Mucosa of rectum (tissue), 2 donors: Measurements from ENCODE around the gene SH3BP2.

Experiments used
- H3K27ac ChIP-seq, 2 donors: one replicate each; pipeline ENCODE4 v1.7.0; 2013; ENCODE audit warnings: inconsistent platforms in 2 of 2, low read depth in 2 of 2, low read length in 2 of 2
- H3K27me3 ChIP-seq, 2 donors: one replicate each; pipeline ENCODE4 v1.7.0; 2013; ENCODE audit warnings: low read length in 2 of 2; ENCODE audit not compliant: control insufficient read depth in 2 of 2, insufficient read depth in 2 of 2
- H3K36me3 ChIP-seq, 2 donors: one replicate each; pipeline ENCODE4 v1.7.0; 2013; ENCODE audit warnings: low read length in 2 of 2; ENCODE audit not compliant: control insufficient read depth in 2 of 2, insufficient read depth in 2 of 2
- H3K4me1 ChIP-seq, 2 donors: one replicate each; pipeline ENCODE4 v1.7.0; 2013; ENCODE audit warnings: low read length in 2 of 2, mild to moderate bottlenecking in 1 of 2; ENCODE audit not compliant: control insufficient read depth in 2 of 2, insufficient read depth in 2 of 2
- H3K4me3 ChIP-seq, 2 donors: one replicate each; pipeline ENCODE4 v1.7.0; 2013; ENCODE audit warnings: low read length in 2 of 2
- H3K9ac ChIP-seq, 2 donors: one replicate each; pipeline ENCODE4 v1.7.0; 2013; ENCODE audit warnings: low read length in 2 of 2, low read depth in 1 of 2, mild to moderate bottlenecking in 1 of 2
- H3K9me3 ChIP-seq, 2 donors: one replicate each; pipeline ENCODE4 v1.7.0; 2013; ENCODE audit warnings: low read length in 2 of 2; ENCODE audit not compliant: control insufficient read depth in 2 of 2
- donor health status: healthy.
- donor health status: Normal muscosa, but diverticular disease.

The SH3BP2 gene, protein sequence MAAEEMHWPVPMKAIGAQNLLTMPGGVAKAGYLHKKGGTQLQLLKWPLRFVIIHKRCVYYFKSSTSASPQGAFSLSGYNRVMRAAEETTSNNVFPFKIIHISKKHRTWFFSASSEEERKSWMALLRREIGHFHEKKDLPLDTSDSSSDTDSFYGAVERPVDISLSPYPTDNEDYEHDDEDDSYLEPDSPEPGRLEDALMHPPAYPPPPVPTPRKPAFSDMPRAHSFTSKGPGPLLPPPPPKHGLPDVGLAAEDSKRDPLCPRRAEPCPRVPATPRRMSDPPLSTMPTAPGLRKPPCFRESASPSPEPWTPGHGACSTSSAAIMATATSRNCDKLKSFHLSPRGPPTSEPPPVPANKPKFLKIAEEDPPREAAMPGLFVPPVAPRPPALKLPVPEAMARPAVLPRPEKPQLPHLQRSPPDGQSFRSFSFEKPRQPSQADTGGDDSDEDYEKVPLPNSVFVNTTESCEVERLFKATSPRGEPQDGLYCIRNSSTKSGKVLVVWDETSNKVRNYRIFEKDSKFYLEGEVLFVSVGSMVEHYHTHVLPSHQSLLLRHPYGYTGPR

GRCh38 chr4:2792711-2793585 is at the start of gene SH3BP2:
Gene SH3BP2, plus strand, starts transcription at chr4:2793085. Its CDS starts 27,533 bp downstream, at chr4:2820618.
- Histone ChIP-seq H3K9ac (peak within 1 kb of the TSS; percentile 76 to 79), H3K4me3 (peak within 1 kb of the TSS; percentile 58 to 75), H3K27ac (peak within 1 kb of the TSS; percentile 79 to 90), H3K36me3 (no peaks in the 10 kb centered on the region), H3K27me3 (no peaks in the 10 kb centered on the region), H3K4me1 (peaks cover 50 to 52% of the 10 kb centered on the region in 2 donors), H3K9me3 (no peaks in the 10 kb centered on the region)

DNA sequence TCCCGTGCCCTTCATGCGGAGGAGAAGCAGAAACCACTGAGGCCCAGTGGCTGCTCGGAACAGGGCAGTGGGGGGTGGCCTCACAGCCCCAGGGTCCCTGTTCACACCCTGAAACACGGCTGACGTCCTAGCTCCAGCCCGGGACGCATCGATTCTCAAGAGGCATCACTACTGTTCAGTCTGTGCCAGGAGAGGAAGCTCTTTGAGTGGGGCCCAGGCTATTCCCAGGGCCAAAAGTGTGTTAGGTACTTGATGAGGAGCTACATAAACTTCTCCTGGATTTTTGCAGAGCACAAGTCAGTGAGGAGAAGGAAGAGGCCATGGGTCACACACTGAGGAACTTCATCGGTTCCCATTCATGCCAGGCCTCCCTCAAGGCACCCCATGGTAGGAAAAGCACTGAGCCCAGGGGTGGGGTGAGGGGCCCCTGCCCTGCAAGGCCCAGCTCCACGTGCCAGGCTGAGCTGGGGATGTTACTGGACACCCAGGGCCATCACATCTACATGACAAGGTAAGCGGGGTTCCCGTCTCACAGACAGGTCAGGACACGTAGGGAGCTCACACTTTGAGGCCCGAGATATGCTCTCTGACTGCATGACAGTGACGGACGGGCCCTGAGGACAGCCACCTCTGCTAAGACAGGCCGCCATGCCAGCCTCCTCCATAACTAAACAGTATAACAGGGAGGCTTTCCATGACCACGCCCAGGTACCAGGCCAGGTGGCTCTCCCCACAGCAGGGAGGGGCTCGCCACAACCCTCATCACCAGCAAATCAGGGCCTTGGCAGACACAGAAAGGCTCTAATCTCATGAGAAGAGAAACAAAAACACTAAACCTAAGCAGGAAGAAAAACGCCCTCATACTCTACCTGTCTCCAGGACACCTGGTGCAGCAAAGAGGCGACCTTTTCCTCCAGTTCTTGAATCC is 49.1 kb upstream of the SH3BP2 start:
- Histone ChIP-seq H3K27ac (peak overlapping the region; percentile 24 to 39), H3K36me3 (peaks cover 58 to 62% of the 10 kb centered on the region in 2 donors), H3K4me3 (no peak overlapping the region)

DNA sequence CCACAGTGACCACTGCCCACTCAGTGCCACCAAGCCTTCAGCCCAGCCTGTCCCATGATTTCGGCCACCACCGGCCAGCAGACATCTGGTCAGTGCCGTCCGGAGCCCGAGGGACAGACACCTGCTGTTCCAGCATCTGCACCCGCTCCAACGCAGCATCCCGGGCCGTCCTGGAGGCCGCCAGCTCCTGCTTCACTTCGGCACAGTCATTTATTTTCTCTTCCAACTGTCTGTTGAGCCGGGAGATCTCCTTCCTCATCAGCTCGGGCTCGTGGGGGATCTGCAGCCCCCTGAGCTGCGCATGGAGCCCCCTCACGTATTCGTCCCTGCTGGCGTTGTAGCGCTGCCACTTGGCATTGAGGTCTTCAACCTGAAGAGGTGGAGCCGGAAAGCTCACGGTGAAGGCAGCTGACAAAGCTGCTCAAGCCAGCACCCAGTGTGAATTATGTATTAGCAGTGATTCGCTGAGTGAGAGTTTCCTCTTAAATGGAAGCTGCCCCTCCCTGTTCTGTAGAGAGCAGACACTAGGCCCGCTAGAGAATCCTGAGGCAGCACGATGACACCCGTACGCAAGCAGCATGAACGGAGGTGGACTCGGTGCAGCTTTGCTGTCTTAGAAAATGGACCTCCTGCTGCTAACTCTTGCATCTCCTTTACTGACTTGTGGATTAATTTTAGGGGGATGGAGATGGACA is 48.2 kb upstream of the SH3BP2 start:
- Histone ChIP-seq H3K9ac (peak overlapping the region in 1 of 2 donors; percentile 7), H3K4me3 (no peak overlapping the region), H3K9me3 (no peaks in the 10 kb centered on the region), H3K36me3 (peaks cover 58 to 62% of the 10 kb centered on the region in 2 donors), H3K27me3 (no peaks in the 10 kb centered on the region), H3K27ac (peak overlapping the region; percentile 24 to 39), H3K4me1 (peaks cover 5 to 32% of the 10 kb centered on the region in 2 donors)

More for the DNA sequence above, 49.1 kb upstream of the SH3BP2 start:
- H3K9ac ChIP-seq, result peak overlapping the region in 1 of 2 donors; percentile 7
- no peaks in the 10 kb centered on the region for H3K27me3 ChIP-seq
- peaks cover 5 to 32% of the 10 kb centered on the region in 2 donors for H3K4me1 ChIP-seq
- no peaks in the 10 kb centered on the region for H3K9me3 ChIP-seq

GRCh38 chr4:2745516-2745915 is 47.4 kb upstream of the SH3BP2 start:
- Histone ChIP-seq H3K27me3 (no peaks in the 10 kb centered on the region), H3K4me1 (peaks cover 5 to 35% of the 10 kb centered on the region in 2 donors), H3K9ac (no peak overlapping the region), H3K4me3 (no peak overlapping the region), H3K36me3 (peaks cover 58 to 62% of the 10 kb centered on the region in 2 donors), H3K27ac (peak overlapping the region in 1 of 2 donors; percentile 32), H3K9me3 (no peaks in the 10 kb centered on the region)

DNA sequence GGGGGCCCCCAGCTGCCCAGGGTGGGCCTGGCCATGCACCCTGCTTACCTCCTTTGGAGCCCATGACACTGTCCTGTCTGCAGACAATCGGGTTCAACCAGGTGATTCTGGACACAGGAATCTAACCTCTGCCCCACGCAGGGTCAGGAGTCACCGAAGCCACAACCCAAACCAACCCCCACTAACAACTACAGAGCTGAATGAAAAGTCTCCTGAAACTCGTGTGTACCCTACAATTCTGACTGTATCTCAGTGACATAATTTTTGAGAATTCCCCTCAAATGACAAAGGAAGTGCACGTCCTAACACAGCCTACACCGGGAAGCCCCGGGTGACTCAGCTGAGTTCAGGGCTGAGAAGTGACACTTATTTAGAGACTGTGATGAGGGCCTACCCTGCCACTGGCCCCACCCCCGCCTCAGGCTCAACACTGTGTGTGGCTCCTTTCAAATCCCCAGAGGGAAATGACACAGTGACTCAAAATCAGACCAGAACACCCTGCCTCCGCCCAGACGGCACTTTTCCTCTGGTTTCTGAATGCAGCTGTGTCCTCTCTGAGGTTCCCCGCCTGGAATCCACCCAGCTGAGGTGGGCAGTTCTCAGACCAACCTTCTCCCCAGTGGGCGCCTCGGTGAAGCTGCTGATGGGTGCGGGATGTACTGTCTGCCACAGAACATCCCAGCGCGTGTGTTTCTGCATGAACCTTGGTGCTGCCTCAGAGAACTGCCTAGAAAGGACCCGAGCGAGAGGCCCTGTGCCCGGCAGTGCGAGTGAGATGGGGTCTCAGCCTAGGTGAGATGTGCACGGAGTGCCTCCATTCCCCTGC is 46.7 kb upstream of the SH3BP2 start:
- Histone ChIP-seq H3K27me3 (no peaks in the 10 kb centered on the region), H3K9me3 (no peaks in the 10 kb centered on the region), H3K9ac (no peak overlapping the region), H3K36me3 (peaks cover 58 to 61% of the 10 kb centered on the region in 2 donors), H3K27ac (peak overlapping the region in 1 of 2 donors; percentile 32), H3K4me3 (no peak overlapping the region), H3K4me1 (peaks cover 10 to 42% of the 10 kb centered on the region in 2 donors)

DNA sequence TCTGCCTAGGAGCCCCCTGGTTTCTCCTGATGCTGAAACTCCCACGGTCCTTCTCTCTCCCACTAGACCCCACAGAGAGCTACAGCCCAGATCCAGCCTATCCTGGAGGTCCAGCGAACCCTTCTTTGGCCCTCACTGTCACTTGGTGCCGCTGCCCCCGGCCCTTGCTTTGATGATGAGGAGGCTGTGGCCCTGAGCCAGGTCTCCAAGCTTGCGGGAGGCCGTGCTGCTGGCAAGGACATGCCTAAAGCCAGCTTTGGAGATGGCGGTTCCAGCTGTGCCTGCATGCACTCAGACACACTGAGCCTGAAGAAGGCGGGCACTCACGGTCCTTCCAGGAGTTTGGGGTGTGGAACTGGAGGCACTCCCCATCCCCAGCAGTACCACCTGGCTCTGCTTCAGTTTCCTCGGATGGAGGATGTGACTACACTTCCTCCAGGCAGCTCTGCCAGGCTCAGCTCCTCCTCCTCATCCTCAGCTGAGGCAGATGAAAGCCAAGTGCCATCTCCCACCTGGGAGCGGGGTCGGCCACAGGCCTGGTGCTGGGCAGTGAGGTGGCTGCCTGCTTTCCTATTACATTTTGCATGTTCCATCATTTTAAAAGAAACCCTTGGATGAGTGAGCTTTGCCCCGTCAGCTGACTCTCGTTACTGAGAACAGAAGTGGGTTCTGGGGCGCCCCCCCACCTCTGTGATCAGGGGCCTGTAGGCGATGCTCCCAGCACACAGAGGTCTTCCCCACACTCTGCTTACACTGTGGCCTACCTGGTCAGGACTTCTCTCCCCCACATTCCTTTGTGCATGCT is 45.8 kb upstream of the SH3BP2 start:
- no peak overlapping the region for H3K27ac ChIP-seq
- peaks cover 11 to 46% of the 10 kb centered on the region in 2 donors for H3K4me1 ChIP-seq
- H3K27me3 ChIP-seq, result no peaks in the 10 kb centered on the region
- no peak overlapping the region for H3K9ac ChIP-seq
- peaks cover 52 to 54% of the 10 kb centered on the region in 2 donors for H3K36me3 ChIP-seq
- no peaks in the 10 kb centered on the region for H3K9me3 ChIP-seq
- H3K4me3 ChIP-seq, result no peak overlapping the region

- H3K27ac ChIP-seq, result peak overlapping the region in 1 of 2 donors; percentile 65
- peaks cover 17 to 20% of the 10 kb centered on the region in 2 donors for H3K36me3 ChIP-seq
- H3K4me3 ChIP-seq, result no peak overlapping the region
- H3K4me1 ChIP-seq, result peaks cover 17 to 34% of the 10 kb centered on the region in 2 donors
- H3K9ac ChIP-seq, result no peak overlapping the region
- H3K27me3 ChIP-seq, result no peaks in the 10 kb centered on the region
- H3K9me3 ChIP-seq, result no peaks in the 10 kb centered on the region
Observed at GRCh38 chr4:2750719-2751605, 41.9 kb upstream of the SH3BP2 start.
